ENCODE measurements around the gene RBFOX2.
"Not testable (repeated sequence)": the region's sequence is repeated elsewhere in the genome, so short reads cannot be mapped to it uniquely, and the experiment has no call there.

Gene RBFOX2

DNA sequence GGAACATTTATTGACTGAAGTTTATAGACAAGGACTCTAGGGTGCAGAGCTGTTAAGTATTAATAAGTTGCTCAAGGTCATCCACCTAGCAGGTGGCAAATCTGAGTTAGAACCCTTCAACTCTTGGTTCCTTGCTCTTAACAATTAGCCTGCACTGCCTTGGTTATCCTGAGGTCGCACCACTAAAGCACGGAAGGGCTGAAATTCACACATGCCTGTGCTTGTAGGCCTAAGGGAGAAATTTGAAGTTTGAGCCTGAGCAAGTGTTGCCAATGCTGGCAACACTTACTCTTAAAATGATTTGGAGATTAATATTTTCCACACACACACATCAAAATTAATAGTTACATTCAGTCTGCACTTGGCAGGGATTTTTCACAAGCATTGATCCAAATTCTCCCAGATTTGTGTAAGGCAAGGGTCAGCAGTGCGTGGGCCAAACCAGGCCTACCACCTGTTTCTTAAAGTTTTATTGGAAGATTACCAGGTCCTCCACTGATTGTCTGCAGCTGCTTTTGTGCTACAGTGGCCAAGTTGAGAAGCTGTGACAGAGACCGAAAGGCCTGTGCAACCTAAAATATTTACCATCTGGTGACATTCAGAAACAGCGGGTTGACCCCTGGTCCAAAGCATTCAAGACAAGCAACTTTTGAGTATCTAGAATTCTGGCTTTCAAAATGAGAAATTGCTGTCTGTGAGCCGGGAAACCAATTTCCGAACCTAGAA lies 294.7 kb downstream of the RBFOX2 start:
- DNase-seq: no peak

DNA sequence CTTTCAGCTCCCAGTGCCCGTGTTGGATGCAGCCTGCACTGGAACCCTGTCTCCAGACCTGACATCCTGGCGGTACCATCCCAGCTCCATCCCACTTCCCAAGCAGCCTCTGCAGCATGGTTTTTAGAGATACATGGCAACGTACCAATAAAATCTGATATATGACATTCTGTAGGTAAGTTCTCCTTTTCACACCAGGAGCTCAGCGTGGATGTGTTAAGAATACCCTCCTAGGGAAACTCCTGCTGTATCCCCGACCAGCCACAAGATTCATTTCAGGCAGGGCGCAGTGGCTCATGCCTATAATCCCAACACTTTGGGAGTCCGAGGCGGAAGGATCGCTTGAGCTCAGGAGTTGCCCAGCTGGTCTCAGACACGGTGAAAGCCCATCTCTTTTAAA lies 295.6 kb downstream of the RBFOX2 start:
- no peak for DNase-seq

DNA sequence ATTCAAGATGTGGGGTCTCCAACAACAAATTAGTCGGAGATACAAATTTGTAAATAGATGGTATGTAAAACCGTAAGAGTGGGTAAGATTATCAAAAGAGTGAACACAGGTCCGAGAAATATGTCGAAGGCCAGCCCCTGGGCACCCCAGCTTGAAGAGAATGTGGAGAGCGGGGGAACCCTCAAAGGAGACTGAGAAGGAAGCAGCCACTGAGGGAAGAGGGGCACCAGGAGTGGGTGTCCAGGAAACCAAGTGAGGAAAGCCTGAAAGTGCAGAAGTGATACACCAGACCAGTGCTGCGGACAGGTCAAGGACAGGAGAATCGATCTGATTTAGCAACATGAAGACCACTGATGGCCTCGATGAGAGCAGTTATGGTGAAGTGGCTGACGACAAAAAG lies 296.5 kb downstream of the RBFOX2 start:
- DNase-seq: no peak

DNA sequence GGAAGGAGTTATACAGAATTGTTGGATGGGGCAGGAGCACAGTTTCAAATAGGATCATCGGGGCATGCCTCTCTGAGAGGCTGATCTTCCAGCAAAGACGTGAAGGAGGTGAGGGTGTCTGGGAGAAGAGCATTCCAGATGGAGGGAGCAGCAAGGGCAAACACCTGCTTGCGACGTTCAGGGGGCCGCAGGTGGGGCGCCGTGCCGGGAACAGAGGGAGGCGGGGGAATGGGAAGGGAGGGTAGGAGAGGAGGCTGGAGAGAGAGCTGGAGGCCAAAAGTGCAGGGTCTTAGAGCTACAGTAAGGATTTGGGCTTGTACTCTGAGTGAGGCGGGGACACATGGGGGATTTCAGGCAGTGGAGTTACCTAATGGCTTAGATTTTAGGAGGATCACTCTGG lies 297.3 kb downstream of the RBFOX2 start:
- no peak for DNase-seq

DNA sequence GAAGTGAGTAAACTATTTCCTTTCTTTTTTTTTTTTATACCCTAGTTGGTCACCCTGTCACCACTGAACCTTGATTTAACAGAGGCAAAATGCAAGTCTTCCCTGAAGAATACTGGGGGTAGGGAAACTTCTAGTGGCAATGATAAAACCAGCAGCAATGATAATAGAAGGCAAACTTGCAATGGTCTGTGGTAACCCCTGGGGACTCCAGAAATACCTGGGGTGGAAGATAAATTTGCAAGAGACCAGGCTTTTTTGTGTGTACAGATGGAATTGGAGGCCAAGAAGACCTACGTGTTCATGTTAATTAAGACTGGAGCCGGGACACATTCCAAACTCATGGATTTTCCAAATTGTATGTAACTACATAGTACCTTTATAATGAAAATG lies 299.3 kb downstream of the RBFOX2 start:
- DNase-seq: no peak

DNA sequence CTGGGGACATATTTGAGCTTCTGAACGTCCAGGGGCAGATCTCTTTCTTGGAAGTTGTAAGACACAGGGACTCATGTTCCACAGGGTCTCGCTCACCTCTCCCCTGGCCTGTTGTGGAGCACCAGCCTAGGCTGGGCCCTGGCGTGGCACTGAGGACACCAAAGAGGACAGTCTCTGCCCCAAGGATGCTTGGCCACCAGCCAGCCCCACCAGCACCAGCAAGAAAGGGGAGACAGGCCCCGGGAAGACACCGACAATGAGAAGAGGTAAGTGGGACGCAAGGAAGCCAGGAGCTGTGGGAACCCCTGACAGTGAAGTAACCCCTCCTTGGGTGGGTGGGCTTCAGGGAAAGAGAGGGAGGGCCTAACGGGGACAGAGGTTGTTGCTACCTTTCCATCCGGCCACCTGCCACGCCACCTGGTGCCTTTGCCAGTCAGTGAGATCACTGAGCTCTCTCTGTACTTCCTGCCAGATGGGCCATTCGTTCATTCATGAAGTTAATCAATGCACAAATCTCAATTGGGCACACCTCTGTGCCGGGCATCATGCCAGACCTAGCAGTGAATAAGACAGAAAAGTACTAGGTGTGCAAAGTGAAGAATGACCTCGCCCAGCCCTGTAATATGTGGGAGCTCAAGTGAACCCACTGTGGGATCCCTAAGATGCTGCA lies 299.9 kb downstream of the RBFOX2 start:
- peak; percentile 46 to 85 for DNase-seq

DNA sequence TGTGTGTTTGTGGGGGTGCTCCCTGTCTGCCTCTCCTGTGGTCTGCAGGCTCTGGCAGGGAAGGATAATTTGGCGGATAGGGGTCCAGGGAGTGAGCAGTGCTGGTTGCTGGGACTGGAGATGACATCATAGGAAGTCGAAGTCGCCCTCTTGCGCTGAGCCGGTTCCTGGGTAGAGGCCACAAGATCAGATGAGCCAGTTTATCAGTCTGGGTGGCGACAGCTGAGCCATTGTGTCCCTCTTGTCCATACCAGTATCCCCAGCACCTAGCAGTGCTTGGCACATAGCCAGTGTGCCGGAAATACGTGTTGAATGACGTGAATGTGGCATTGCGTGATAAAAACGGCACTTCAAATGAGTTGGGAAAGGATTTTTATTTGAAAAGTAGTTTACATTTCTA lies 301.2 kb downstream of the RBFOX2 start:
- no peak for DNase-seq

DNA sequence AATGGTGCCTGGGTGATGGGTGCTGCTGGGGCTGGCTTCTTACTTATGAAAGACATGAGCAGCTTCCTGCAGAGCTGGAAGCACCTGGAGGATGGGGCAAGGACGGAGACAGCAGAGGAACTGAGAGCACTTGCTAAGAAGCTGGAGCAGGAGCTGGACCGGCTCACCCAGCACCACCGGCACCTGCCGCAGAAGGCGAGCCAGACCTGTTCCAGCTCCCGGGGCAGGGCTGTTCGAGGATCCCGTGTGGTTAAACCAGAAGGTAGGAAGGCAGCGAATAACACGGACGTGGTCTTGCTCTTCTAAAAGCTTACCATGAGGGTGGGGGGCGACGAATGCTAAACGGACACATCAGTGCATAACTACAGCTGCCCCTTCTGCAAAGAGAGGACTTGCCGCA lies 301.7 kb downstream of the RBFOX2 start:
- DNase-seq: no peak

DNA sequence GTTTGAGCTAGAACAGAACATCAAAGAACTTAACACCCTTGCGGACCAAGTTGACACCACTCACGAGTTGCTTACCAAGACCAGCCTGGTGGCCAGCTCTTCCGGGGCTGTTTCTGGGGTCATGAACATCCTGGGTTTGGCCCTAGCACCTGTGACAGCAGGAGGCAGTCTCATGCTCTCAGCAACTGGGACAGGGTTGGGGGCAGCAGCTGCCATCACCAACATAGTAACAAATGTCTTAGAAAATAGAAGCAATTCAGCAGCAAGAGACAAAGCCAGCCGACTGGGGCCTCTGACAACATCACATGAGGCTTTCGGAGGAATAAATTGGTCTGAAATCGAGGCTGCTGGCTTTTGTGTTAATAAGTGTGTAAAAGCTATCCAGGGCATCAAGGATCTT lies 302.2 kb downstream of the RBFOX2 start:
- no peak for DNase-seq

DNA sequence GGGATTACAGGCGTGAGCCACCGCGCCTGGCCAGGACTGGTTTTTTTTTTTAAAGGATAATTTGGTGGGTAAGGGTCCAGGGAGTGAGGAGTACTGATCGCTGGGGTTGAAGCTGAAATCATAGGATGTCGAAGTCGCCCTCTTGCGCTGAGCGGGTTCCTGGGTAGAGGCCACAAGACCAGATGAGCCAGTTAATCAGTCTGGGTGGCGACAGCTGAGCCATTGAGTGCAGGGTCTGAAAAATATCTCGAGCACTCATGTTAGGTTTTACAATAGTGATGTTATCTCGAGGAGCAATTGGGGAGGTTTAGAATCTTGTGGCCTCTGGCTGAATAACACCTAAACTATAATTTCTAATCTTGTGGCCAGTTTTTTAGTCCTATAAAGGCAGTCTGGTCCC lies 303.1 kb downstream of the RBFOX2 start:
- DNase-seq: no peak

DNA sequence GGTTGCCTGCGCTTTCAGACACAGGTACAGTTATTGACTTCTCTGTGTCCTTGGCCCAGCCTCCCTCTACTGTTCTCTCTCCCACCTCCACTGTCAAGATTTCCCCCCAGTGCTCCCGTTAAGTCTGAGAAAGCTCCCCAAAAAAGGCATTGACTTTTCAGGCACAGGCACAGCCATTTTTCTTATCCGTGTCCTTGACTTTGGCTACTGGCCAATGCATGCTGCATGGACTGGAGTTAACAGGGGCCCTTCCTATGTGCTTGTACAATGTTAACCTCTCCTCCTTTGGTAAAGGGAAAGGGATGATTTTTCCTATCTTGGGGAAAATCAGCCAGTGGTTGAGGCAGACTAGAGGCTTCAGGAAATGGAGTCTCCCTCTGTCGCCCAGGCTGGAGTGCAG lies 306.7 kb downstream of the RBFOX2 start:
- DNase-seq: no peak

DNA sequence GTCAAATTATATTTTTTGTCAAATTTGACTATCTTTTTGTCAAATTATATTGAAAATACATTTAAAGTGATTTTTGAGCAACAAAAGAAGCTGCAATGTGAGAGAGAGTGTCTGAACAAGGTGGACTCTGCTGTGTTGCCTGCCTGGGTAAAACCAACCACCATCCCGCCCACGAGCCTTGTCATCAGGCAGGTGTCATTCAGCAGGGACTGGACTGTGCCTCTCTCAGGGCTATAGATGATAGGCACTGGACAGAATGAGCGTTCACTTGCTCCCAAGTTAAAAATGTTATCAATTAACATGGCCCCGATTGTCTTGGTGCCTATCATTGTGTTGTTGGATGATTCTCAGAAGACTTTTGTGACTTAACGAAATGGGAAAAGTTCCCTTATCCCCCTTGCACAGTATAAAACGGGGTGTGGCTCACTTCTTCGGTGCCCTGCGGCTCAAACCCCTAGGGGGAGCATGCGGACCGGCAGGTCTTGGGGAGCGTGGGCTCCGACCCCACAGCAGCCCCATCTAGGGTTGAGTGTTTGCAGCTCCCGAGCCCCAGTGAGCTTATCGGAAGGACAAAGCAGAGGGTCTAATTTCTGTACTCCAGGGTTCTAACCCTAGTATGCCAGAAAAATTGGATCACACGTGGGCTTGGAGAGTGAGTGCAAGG lies 309.3 kb downstream of the RBFOX2 start:
- no peak for DNase-seq

DNA sequence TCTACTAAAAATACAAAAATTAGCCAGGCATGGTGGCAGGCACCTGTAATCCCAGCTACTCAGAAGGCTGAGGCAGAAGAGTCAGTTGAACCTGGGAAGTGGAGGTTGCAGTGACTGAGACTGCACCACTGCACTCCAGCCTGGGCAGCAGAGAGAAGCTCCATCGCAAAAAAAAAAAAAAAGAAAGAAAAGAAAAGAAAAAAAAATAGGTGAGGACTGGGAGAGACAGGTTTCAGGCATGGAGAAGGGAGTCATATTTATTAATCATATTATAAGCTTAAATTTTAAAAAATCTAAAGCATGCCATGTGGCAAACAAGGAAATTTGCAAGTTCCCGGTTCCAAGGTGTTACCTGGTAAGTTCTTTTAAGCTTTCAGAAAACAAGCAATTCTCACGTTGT lies 311.1 kb downstream of the RBFOX2 start, which contains the start of gene APOL5:
APOL5 (plus strand) TSS at position 301 of the 400 bp plus-strand sequence; CDS start at position 301, 0 bp downstream.
- no peak for DNase-seq

DNA sequence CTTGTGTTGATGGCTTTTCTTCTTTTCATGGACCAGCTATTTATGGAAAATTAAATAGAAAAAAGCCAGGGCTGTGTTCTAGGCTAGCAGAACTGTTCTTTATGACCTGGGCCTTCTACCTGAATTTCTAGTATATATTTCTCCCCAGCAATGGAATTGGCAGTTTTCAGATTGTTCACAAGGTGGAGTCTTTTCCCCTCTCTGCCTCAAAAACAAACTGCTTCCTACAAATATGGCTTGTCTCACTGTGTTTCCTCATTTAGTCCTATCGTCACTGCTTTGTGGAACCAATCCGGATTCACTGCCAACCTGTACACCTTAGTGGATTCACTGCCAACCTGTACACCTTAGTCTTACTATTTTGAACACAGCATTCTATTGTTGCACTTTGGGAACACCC lies 316.0 kb downstream of the RBFOX2 start:
- peak in 1 of 2 experiments; percentile 13 for DNase-seq

DNA sequence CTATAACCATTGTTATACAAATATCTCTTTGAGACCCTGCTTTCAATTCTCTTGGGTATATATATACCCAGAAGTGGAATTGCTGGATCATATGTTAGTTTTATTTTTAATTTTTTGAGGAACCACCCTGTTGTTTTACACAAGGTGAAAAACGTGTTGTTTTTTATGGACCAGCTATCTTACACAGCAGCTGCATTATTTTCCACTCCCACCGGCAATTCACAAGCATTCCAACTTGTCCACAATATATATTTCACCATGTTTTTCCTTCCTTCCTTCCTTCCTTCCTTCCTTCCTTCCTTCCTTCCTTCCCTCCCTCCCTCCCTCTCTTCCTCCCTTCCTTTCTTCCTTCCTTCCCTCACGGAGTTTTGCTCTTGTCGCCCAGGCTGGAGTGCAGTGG lies 317.3 kb downstream of the RBFOX2 start:
- no peak for DNase-seq

DNA sequence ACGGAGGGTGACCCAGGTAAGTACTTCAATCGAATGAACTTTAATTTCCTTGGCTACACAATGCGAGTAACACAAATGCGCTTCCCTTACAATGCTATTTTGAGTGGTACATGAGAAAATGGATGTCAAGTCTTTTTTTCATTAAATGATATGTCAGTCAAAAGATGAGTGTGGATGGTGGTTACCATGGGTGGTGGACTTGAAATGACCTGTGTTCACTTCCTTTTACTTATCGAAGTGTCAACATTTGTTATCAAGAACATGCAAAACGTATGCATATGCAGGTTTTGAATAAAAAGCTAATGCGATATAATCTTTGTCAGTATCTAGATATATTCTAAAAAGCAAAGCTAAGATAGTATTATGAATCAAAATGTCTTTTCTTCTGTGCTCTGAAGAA lies 319.7 kb downstream of the RBFOX2 start:
- no peak for DNase-seq

DNA sequence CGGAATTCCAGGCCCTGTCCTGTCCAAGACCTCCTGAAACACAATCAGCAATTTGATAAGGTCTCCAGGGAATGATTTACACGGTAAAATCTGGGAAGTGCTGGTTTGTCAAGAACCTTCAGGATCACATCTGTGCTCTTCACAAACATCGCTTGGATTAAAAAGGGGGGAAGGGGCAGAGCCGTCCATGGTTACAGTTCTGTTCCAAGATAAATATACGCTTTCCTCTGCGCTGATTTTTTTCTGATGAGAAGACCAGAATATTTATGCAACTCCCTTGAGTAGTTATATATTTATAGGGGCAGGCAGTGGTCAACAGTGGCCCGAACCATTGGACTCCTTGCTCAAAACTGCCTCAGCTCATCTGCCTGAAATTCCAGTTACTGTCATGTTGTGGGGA lies 320.2 kb downstream of the RBFOX2 start:
- peak in 1 of 2 experiments; percentile 16 for DNase-seq

DNA sequence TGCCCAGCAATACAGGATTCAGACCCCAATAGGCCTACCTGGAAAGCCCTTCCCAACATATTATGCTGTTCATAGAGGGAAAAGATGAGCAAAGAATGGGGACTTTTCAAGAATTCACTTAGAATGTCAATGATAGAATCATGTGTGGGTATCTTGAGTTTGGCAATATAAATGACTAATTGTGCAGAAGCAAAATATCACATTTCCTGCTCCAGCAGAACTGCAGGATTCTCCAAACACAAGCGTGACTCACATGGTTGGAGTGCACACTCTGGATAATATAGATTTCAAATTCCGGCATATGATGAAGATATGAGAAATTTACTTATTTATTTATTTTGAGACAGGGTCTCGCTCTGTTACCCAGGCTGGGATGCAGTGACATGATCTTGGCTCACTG lies 323.5 kb downstream of the RBFOX2 start:
- DNase-seq: no peak

DNA sequence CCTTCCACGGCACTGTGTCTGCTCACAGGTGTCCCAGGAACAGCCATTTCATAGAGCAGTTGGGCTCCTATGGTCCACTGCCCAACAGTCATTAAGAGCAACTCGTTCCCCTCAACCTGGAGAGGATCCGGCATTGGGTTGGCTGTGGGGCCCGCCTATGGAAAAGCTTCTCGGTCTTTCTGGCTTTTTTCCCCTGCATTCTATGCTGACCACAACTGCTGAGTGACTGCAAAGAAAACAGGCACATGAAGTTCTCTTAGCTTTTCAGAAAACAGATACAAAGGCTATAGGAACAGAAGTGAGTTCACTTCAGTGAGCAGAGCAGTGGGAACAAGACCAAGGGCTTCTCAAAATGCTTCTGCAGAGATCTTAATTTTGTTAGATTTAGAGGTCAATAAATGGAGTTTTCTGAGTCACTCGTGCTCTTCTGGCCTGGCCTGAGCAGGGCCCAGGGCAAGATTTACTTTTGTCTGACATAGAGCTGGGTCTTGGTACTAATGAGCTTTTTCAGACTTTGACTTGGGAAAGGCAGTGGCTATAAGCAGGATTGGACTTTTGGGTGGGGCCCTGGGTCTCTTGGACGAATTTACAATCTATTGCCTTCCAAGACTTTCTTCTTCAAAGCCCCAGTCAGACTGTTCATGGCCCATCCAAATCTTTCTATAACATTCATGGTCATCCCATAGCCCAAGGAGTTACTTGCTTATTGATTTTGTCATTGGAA lies 324.6 kb downstream of the RBFOX2 start:
- DNase-seq: no peak

DNA sequence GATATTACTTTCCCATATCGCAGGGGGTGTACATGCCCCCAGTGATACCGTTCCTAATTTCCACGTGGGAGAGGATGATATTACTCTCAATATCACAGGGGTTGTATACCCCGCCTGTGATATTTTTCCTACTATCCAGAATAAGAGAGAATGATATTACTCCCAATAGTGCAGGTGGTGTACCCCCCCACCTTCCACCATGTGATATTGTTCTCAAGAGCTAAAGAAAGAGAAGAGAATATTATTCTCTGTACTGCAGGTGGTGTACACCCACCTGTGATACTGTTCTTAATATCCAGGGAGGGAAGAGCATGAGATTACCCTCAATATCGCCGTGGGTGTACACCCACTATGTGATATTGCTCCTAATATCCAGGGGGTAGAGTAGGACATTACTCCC lies 328.8 kb downstream of the RBFOX2 start:
- DNase-seq: not testable (repeated sequence)

DNA sequence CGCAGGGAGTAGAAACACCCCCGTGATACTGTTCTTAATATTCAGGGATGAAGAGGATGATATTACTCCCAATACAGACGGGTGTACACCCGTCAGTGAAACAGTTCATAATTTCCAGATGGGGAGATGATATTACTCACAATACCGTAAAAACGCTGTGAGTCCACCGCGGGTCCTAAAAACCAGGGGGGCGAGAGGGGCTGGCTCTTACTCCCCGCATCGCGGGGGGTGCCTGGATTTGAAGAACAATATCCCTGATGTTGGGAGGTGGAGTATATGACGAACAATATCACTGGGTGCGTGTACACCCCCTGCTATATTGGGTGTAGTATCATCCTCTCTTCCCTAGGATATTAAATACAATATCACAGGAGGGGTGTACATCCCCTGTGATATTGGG lies 331.5 kb downstream of the RBFOX2 start:
- no peak for DNase-seq

DNA sequence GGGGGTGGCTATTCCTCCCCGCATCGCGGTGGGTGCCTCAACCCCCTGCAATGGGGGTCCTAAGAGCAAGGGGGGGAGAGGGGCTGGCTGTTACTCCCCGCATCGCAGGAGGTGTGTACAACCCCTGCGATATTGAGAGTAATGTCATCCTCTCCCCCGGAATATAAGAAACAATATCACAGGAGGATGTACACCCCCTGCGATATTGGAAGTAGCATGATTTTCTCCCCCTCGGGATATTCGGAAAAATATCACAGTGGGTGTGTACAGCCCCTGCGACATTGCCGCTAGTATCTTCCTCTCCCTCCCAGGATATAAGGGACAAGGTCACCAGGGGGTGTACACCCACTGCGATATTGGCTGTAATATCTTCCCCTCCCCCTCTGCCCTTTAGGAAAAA lies 333.4 kb downstream of the RBFOX2 start:
- DNase-seq: no peak

DNA sequence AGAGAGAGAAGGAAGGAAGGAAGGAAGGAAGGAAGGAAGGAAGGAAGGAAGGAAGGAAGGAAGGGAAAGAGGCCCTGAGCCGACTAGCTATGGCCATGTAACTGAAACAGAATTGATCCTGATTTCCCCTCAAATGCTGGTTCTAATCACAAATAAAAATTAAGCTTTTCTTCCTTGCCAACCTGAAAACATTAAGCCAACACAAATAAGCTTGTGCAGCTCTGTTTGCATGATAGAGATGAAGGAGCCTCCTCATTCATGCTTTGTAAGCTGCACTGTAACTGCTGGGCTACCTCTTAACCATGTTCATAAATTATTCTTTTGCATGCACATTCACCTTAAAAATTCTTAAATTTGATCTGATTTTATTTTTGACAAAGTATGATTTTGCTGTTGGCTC lies 338.6 kb downstream of the RBFOX2 start:
- DNase-seq: no peak
